Neural cell (in vitro differentiated cells): ENCODE data around the gene MUC5B. TPM values are rescaled to one million over a fixed set of nuclear protein-coding genes. Genes with fewer than 3 reads are reported as not detected.
"Not testable (repeated sequence)": the region's sequence is repeated elsewhere in the genome, so short reads cannot be mapped to it uniquely, and the experiment has no call there.

Experiments
- H2AFZ ChIP-seq: fragments of 200-600, 300-800 bp; sonication (generic), shearing (Covaris generic); 2 replicates; pipeline ENCODE4 v1.6.0; 2014; ENCODE audit warnings: low read depth, mild to moderate bottlenecking, antibody characterized with exemption, low read length, moderate library complexity
- H3F3A ChIP-seq: fragments of 200-600 bp; shearing (Covaris generic); 2 replicates; pipeline ENCODE4 v1.6.1; 2016; ENCODE audit warnings: mild to moderate bottlenecking, moderate library complexity, mixed read lengths, antibody characterized with exemption, low read length; ENCODE audit not compliant: insufficient read depth, poor library complexity, severe bottlenecking
- H3K27ac ChIP-seq: fragments of 200-600, 300-800 bp; sonication (generic), shearing (Covaris generic); 2 replicates; pipeline ENCODE4 v1.5.1; 2014; ENCODE audit warnings: mild to moderate bottlenecking, low read length, moderate library complexity
- H3K27me3 ChIP-seq: fragments of 300-800, 200-600 bp; sonication (generic), shearing (Covaris generic); 2 replicates; pipeline ENCODE4 v1.6.0; 2014; ENCODE audit warnings: mild to moderate bottlenecking, low read depth, low read length, moderate library complexity; ENCODE audit not compliant: insufficient read depth
- H3K36me3 ChIP-seq: fragments of 300-800, 200-600 bp; sonication (generic), shearing (Covaris generic); 2 replicates; pipeline ENCODE4 v1.5.1; 2014; ENCODE audit warnings: mild to moderate bottlenecking, antibody characterized with exemption, low read length, moderate library complexity; ENCODE audit not compliant: insufficient read depth
- H3K4me2 ChIP-seq: fragments of 300-800, 200-600 bp; sonication (generic), shearing (Covaris generic); 2 replicates; pipeline ENCODE4 v1.6.0; 2014; ENCODE audit warnings: mild to moderate bottlenecking, low read length
- H3K4me3 ChIP-seq: fragments of 300-800, 200-600 bp; sonication (generic), shearing (Covaris generic); 2 replicates; pipeline ENCODE4 v1.5.1; 2014; ENCODE audit warnings: mild to moderate bottlenecking, low read length, moderate library complexity
- H3K79me2 ChIP-seq: fragments of 200-600 bp; shearing (Covaris generic); replicated peaks from 2 replicates; pipeline ENCODE4 v1.6.0; 2014; ENCODE audit warnings: mild to moderate bottlenecking, low read length, moderate library complexity; ENCODE audit not compliant: insufficient read depth
- H3K9ac ChIP-seq: fragments of 300-800, 200-600 bp; sonication (generic), shearing (Covaris generic); 2 replicates; pipeline ENCODE4 v1.6.1; 2016; ENCODE audit warnings: mild to moderate bottlenecking, low read length, mixed read lengths
- H3K9me2 ChIP-seq: fragments of 200-600 bp; shearing (Covaris generic); 2 replicates; pipeline ENCODE4 v1.6.1; 2016; ENCODE audit warnings: mild to moderate bottlenecking, low read length, mixed read lengths; ENCODE audit not compliant: insufficient read depth
- H3K9me3 ChIP-seq: fragments of 200-600, 300-800 bp; sonication (generic), shearing (Covaris generic); 2 replicates; pipeline ENCODE4 v1.6.1; 2016; ENCODE audit warnings: mild to moderate bottlenecking, mixed run types, low read length, moderate library complexity, mixed read lengths
- H4K20me1 ChIP-seq: fragments of 200-600 bp; shearing (Covaris generic); 2 replicates; pipeline ENCODE4 v1.6.1; 2016; ENCODE audit warnings: mild to moderate bottlenecking, mixed run types; ENCODE audit not compliant: insufficient read depth
- CTCF ChIP-seq: fragments of 450-650 bp; IDR thresholded peaks from 2 replicates; pipeline ENCODE4 v1.5.1; 2014; ENCODE audit warnings: antibody characterized with exemption, mild to moderate bottlenecking, moderate library complexity; ENCODE audit not compliant: poor library complexity, severe bottlenecking
- polyA plus RNA-seq: library from polyadenylated mRNA; depleted of rRNA; stranded (reverse); fragments of >200 nt; gene quantifications from 2 replicates; pipeline ENCODE4 v1.2.3, GENCODE V29; 2014

MUC5B gene
- polyA plus RNA-seq, 1 donor from 2014 or later: not detected

- not testable (repeated sequence) for H3K4me2 ChIP-seq, H3K9me3 ChIP-seq, H3F3A ChIP-seq
Observed at GRCh38 chr11:1246301-1246700, 23.4 kb downstream of the MUC5B start.

GRCh38 chr11:1247026-1247425 is 24.2 kb downstream of the MUC5B start:
- H3K27me3 ChIP-seq, H3K9me3 ChIP-seq, H3K27ac ChIP-seq, H3K9ac ChIP-seq, H3K79me2 ChIP-seq, H3K9me2 ChIP-seq, H3K4me3 ChIP-seq, H4K20me1 ChIP-seq, H3K36me3 ChIP-seq, H3F3A ChIP-seq, H2AFZ ChIP-seq, H3K4me2 ChIP-seq: not testable (repeated sequence)

More at GRCh38 chr11:1246301-1246700, 23.4 kb downstream of the MUC5B start:
- not testable (repeated sequence) for H3K9me2 ChIP-seq, H3K27ac ChIP-seq, H3K36me3 ChIP-seq, H4K20me1 ChIP-seq, H3K27me3 ChIP-seq, H3K9ac ChIP-seq, H2AFZ ChIP-seq, H3K79me2 ChIP-seq, H3K4me3 ChIP-seq

DNA sequence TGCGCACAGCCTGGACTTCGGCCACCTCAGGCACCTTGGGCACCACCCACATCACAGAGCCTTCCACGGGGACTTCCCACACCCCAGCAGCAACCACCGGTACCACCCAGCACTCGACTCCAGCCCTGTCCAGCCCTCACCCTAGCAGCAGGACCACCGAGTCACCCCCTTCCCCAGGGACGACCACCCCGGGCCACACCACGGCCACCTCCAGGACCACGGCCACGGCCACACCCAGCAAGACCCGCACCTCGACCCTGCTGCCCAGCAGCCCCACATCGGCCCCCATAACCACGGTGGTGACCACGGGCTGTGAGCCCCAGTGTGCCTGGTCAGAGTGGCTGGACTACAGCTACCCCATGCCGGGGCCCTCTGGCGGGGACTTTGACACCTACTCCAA is 26.1 kb downstream of the MUC5B start:
- H3K9me3 ChIP-seq, H3K9me2 ChIP-seq, H4K20me1 ChIP-seq, H3F3A ChIP-seq, H3K4me2 ChIP-seq, H3K4me3 ChIP-seq, H3K27me3 ChIP-seq, H3K27ac ChIP-seq, H3K79me2 ChIP-seq, H2AFZ ChIP-seq, H3K9ac ChIP-seq, H3K36me3 ChIP-seq: not testable (repeated sequence)

GRCh38 chr11:1250411-1250810 is 27.5 kb downstream of the MUC5B start:
- H3K27me3 ChIP-seq, H3K9ac ChIP-seq, H3F3A ChIP-seq, H3K27ac ChIP-seq, H3K79me2 ChIP-seq, H2AFZ ChIP-seq, H3K4me3 ChIP-seq, H3K36me3 ChIP-seq, H4K20me1 ChIP-seq, H3K9me2 ChIP-seq, H3K4me2 ChIP-seq, H3K9me3 ChIP-seq: not testable (repeated sequence)

DNA sequence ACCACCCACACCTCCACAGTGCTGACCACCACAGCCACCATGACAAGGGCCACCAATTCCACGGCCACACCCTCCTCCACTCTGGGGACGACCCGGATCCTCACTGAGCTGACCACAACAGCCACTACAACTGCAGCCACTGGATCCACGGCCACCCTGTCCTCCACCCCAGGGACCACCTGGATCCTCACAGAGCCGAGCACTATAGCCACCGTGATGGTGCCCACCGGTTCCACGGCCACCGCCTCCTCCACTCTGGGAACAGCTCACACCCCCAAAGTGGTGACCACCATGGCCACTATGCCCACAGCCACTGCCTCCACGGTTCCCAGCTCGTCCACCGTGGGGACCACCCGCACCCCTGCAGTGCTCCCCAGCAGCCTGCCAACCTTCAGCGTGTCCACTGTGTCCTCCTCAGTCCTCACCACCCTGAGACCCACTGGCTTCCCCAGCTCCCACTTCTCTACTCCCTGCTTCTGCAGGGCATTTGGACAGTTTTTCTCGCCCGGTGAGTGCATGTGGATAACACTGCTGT is 28.4 kb downstream of the MUC5B start:
- Histone ChIP-seq H4K20me1 (no peaks in the 10 kb centered on the region), H3K27me3 (no peaks in the 10 kb centered on the region), H3K36me3 (no peaks in the 10 kb centered on the region), H3F3A (no peaks in the 10 kb centered on the region), H3K9me2 (no peaks in the 10 kb centered on the region), H2AFZ (no peak overlapping the region), H3K4me3 (no peak overlapping the region), H3K4me2 (no peak overlapping the region), H3K9me3 (no peaks in the 10 kb centered on the region), H3K27ac (no peak overlapping the region), H3K9ac (no peak overlapping the region), H3K79me2 (no peaks in the 10 kb centered on the region)
- no peak for TF ChIP-seq CTCF
